Activated naive CD4-positive, alpha-beta T cell treated with Interleukin-2 at 50 U/mL for 16 hours (primary cell): Measurements from ENCODE around the gene ANK2.
"Not testable (repeated sequence)": the region's sequence is repeated elsewhere in the genome, so short reads cannot be mapped to it uniquely, and the experiment has no call there.

Experiments used
- DNase-seq: peaks from one replicate; pipeline ENCODE4 v3.0.0-alpha.2; 2020

ANK2 gene

GRCh38 chr4:113221990-113222389, 172.5 kb downstream of the ANK2 start:
- no peak for DNase-seq

GRCh38 chr4:113222471-113222870, 173.0 kb downstream of the ANK2 start:
- DNase-seq: no peak

- DNase-seq: no peak
Observed at GRCh38 chr4:113223001-113223400, 173.5 kb downstream of the ANK2 start.

- no peak for DNase-seq
Observed at GRCh38 chr4:113232194-113232593, 182.7 kb downstream of the ANK2 start.

GRCh38 chr4:113236916-113237315, 187.5 kb downstream of the ANK2 start:
- DNase-seq: no peak

- no peak for DNase-seq
Observed at GRCh38 chr4:113243312-113243711, 193.9 kb downstream of the ANK2 start.

- not testable (repeated sequence) for DNase-seq
Observed at GRCh38 chr4:113244747-113245146, 195.3 kb downstream of the ANK2 start.

- DNase-seq: no peak
Observed at GRCh38 chr4:113248320-113248719, 198.9 kb downstream of the ANK2 start.

GRCh38 chr4:113255628-113256027, 206.2 kb downstream of the ANK2 start:
- DNase-seq: no peak

GRCh38 chr4:113256946-113257345, 207.5 kb downstream of the ANK2 start:
- DNase-seq: no peak

- no peak for DNase-seq
Observed at GRCh38 chr4:113260688-113261087, 211.2 kb downstream of the ANK2 start.

- DNase-seq: no peak
Observed at GRCh38 chr4:113263274-113263673, 213.8 kb downstream of the ANK2 start.

- DNase-seq: no peak
Observed at GRCh38 chr4:113270520-113271319, 221.3 kb downstream of the ANK2 start.

GRCh38 chr4:113272523-113272922, 223.1 kb downstream of the ANK2 start:
- DNase-seq: no peak

- no peak for DNase-seq
Observed at GRCh38 chr4:113273721-113274220, 224.3 kb downstream of the ANK2 start.

- no peak for DNase-seq
Observed at GRCh38 chr4:113276464-113277170, 227.2 kb downstream of the ANK2 start.

- DNase-seq: peak; percentile 48
Observed at GRCh38 chr4:113278324-113278934, 229.0 kb downstream of the ANK2 start.

GRCh38 chr4:113285501-113285900, 236.0 kb downstream of the ANK2 start:
- DNase-seq: no peak

- DNase-seq: no peak
Observed at GRCh38 chr4:113288257-113288656, 238.8 kb downstream of the ANK2 start.

- no peak for DNase-seq
Observed at GRCh38 chr4:113288696-113289095, 239.2 kb downstream of the ANK2 start.

GRCh38 chr4:113289766-113290165, 240.3 kb downstream of the ANK2 start:
- no peak for DNase-seq

GRCh38 chr4:113290666-113291065, 241.2 kb downstream of the ANK2 start:
- DNase-seq: no peak

GRCh38 chr4:113292371-113293042, 243.1 kb downstream of the ANK2 start:
- no peak for DNase-seq
